Inflammatory macrophage treated with lipopolysaccharide for 4 hours (primary cell): ENCODE data around the gene GIGYF2.

ENCODE experiments used
- DNase-seq: peaks from one replicate; pipeline ENCODE4 v3.0.0-alpha.2; 2020

The GIGYF2 gene

DNA sequence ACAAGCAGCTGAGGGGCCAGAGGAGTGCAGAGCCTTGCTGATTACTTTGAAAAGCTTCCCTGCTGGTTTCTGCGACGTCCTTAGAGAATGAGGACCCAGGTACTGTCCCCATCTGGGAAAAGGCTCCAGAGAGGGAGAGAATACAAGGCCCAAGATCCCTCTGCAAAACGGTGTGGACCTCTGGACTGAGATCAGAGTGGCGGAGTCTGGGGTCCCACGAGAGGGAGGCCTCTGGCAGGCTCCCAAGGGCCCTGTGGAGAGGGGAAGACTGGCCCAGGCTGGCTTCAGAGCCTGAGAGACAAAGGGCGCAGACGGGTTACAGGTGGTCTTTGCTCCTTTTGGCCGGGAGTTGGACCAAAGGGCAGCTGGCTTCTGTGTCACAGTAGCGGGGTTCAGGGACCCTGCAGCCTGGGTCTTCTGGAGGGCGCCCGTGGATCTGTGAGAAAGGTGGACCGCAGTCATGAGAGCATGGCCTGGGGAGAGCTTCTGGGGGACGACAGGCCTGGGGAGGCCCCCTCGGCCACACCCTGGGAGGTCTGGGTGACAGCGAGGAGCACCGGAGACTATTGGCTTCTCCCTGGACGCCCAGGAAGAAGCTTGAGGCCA lies 173.7 kb downstream of the GIGYF2 start:
- DNase-seq: no peak

DNA sequence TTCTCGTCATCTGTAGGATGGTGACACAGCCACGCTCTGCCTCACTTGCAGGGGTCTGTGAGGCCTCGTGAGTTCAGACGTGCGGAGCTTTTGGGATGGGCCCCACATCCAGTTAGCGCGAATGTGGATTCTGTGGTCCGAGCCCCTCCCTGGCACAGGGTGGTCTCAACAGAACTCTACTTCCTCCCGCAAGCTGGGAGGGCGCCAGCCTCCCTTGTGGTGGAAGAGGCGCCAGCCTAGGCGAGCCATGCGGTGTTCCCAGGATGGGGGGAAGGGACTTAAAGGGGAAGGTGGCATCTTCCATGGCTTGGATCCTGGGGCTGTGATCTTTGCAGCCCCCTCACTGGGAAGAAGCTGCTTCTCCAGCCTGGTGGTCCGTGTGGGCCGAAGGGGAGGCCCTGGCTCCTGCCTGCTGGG lies 174.3 kb downstream of the GIGYF2 start:
- DNase-seq: no peak

DNA sequence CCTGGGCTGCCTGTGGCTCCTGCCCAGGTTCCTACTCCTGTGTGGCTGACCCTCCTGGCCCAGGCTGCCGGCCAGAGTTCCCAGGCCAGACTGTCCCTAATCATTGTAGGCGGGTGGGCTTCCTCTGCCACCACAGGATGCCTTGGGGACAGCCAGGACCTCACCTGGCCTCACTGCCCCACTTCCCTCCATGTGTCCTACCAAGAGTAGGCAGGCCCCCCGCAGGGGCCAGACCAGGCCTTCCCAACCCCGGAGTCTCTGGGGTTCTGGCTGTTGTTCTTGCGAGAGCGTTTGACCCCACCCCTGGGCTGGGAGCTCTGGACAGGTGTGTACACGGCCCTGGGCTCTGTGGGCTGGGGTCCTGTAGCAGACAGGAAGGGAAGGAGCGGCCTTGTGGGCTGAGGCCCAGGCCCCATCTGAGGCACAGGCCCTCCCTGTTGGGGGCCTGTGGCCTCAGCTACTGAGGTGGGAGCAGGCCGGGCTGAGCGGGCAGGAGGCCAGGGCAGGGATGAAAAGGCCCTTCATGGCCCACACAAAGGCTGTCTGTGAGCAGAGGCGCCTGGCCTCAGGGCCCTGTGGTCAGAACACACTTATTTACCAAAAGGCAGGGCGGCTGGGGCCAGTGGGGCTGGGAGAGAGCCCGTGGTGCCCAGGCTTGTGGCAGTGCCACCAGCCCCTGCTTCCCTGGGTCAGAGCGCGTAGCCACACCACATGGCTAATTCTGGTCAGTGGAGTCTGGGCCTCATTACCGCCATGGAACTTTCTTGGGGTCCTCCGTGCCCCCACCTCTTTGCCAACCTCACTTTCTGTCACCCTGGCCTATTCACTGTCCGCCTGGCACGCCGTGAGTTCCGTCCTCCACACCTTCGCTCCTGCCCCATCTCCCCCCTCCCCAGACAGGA lies 175.0 kb downstream of the GIGYF2 start:
- DNase-seq: no peak

DNA sequence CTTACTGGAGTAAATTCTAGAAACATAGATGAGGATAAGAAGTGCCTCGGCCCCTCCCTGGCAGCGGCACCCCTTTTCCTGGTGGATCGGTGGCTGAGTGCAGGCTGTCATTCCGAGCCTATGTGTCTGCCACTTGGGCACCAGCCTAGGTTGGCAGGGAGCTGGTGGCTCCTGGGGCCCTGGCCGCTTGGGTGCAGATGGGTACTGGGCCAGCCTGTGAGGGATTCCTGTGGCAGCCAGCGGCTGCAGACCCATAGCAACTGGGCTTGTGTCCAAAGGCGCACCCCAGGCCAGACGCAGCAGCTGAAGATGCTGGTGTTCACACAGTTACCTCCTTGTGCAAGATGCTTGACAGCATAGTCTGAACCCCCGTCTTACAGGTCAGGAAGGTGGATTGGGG lies 175.7 kb downstream of the GIGYF2 start:
- no peak for DNase-seq

DNA sequence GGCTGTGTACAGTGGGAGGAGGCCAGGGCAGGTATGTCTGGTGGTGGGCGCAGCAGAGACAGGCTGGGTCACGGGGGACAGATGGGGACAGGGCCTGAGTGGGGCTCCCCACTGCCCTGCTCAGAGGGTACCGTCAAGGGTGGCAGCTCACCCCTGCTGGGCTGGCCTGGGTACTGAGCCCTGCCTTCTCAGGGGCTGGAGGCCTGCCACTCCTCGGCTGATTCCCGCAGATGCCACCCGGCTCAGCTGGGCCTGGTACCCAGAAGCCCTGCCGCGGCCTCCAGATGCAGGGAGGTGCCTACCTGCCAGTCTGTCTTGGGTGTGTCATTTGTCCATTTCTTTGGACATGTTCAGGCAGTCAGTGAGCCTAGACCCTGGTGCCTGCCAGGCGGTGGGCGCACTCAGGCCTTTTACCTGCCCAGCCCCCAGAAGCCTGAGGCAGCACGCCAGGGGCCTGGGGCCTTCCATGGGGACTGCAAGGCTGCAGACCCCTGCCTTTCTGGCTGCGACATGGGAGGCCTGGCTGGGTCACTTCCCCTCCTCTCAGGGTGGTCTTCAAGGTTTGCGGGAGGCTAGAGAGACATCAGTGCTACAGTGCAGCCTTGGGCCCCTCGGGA lies 176.3 kb downstream of the GIGYF2 start:
- no peak for DNase-seq

DNA sequence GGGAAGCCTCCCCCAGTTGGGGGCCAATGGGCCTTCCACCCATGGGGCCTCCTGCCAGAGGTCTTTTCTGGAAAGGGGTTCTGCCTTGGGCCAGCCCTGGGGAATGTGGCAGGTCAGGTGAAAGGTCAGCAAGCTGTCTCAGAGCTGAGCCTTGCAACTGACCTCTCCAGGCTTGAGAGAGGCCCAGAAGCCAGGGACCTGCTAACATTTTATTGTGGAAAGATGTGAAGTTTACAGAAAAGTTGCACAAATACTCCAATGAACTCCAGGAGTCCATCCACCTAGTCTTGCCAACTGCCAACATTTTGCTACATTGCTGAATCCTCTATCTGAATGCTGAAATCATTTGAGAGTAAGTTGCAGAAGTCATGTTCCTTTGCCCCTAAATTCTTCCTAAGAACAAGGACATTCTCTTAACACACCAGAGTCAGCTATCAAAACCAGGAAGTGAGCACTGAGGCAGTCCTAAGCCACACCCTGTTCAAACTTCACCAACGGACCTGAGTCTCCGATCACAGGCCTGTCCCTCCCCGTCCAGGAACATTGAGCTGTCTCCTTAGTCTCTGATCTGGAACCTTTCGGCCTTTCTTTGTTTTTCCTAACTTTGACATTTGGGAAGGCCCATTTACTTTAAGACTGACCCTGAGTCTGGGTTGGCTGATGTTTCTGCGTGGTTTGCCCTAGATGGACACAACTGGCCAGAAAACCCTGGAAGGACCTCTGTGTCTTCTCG lies 176.9 kb downstream of the GIGYF2 start:
- peak; percentile 49 for DNase-seq

DNA sequence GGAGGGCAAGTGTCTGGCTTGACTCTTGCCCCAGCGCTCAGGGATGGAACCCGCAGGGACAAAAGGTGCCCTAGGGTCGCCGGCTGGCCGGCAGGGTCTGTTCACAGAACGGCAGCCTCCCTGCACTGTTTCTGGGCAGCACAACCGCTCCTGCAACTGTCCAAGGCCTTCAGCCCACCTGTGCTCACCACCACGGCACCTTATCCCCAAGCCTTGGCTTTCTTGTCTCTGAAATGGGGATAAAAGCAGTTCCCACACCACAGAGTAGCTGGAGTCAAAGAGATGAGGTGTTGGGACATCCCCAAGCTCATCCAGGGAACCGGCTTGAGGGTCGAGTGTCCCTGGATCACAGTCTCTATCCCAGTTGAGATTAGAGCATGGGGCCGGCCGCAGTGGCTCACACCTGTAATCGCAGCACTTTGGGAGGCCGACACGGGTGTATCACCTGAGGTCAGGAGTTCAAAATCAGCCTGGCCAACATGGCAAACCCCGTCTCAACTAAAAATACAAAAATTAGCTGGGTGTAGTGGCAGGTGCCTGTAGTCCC lies 177.6 kb downstream of the GIGYF2 start:
- DNase-seq: no peak

DNA sequence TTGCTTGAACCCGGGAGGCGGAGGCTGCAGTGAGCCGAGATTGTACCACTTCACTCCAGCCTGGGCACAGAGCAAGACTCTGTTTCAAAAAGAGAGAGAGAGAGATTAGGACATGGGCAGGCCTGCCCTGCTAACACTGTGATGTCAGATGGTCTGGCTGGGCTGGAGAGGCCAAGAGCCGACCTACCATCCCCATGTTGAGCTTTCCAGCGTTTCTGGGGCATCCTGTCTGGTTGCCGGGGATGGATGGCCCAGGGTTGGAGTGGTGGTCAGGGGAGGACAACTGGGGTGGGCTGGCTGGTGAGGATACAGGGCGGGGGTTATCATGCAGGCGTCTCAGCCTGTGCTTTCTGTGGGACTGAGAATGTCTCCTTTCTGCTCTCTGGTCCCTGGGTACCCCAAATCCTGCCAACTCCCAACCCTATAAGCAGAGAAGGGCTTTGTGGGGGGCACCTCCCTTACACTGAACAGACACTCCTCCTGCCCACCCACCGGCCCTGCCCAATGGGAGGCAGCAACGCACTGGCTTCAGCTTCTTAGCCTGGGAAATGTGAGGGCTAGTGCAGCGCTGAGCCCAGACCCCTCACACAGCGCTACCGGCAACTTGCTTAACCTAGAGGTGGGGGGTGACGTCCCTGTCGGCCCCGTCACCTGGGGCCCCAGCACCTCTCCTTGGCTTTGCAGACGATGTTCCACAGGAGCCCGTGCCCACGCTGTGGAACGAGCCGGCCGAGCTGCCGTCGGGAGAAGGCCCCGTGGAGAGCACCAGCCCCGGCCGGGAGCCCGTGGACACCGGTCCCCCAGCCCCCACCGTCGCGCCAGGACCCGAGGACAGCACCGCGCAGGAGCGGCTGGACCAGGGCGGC lies 178.4 kb downstream of the GIGYF2 start:
- DNase-seq: no peak

DNA sequence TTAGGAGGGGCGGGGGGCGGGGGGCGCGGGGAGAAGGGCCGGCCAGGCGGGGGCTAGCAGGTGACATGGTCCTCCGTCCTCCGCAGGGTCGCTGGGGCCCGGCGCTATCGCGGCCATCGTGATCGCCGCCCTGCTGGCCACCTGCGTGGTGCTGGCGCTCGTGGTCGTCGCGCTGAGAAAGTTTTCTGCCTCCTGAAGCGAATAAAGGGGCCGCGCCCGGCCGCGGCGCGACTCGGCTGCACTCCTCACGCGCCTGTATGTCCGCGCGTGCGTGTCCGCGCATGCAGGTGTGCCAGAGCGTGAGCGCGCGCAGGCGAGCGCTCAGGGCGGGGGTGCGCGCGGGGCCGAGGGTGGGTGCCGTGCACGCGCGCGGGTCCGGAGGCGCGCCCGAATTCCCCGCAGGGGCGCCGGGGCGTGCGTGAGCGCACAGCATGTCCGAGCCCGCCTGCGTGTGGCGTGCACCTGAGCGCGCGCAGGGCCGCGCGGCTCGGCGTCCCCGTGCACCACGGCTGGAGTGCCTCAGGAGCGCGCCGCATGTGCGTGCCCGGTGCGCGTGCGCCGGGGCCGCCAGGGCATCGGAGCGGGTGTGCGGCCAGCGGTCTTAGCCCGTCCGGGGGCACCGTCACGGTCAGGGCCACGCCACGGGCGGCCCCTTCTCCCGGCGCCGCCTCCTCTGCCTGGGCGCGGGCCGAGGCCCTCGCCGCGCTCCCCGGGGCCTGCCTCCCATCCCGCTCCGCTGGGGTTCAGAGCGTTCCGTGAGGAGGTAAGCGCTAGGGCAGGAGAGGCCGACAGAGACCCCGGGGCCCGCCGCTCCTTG lies 179.2 kb downstream of the GIGYF2 start:
- DNase-seq: peak; percentile 4

DNA sequence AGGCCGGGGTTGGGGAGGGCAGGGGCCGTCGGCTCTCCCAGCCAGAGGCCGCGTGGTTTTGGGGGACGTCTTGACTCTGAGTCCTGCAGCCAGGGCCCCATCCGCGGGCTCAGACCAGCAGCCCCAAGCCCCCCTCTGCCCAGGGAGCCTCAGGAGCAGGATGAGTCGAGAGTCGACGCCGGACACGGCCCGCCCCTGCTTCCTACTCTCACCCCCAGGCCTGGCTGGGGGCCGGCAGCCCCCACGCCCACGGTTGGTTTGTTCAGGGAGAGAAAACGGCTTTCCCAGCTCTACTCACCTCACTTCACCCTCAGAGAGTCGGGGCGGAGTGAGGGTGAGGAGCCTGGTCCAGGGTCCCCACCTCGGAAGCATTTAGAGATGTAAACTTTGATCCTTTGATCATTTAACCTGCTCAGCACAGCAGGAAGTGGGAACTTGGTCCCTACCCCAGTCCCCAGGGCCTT lies 179.9 kb downstream of the GIGYF2 start:
- no peak for DNase-seq

DNA sequence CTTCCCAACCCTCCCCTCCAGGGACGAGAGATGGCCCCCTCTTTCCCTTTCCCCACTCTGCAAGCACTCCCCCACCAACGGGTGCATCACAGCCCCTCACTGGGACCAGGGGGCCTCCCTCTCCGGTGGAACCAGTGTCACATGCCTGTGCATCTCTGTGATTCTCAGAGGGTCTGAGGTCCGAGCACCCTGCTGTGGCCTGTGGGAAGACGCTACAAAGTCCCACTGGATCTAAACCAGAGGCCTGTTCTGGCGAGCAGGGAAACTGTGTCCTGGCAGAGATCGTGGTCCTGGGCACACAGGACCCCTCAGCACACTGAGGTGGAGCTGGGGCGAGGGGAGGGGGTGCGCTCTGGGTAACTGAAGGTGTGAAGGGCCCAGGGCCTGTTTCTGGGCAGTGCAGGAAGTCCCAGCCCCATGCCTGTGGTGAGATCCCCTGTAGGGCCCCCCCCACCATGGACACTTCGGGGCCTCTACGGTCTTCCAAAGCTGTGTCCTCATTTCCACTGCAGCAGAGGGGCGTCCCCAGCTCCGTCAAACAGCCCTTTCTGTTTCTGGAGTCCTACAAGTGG lies 180.9 kb downstream of the GIGYF2 start:
- no peak for DNase-seq

DNA sequence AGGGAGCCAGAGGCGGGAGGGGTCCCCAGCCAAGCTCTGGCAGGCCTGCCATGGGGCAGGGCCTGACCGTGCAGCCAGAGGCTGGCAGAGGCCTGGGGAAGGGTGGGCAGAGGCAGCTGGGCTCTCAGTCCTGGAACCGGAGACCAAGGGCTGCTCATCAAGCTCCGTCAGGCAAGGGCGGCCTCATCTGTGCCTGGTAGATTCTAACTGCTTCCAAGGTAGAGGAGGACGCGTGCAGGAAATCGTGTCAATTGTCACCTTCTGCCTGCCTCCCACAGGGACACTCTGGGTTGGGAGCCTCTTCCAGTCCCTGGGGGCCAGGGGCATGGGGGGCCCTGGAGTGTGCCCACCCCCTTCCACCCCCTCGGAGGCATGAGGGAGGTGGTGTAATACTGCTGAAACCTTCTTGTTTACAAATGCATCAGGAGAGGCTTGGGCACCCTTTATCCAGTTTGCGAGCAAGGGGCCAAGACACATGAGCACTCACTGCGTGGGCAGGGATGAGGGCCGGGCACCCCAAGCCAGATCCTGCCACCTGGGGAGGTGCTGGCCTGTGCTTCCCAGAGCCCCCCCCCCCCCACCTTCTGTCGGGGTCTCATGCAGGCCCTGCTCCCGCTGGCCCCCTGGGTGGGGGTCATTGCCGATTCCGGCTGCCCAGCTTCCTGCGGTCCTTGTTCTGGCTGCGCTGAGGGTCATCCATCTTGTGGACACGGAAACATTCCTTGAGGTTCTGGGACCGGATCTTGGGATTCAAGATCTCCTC lies 181.9 kb downstream of the GIGYF2 start:
- no peak for DNase-seq

DNA sequence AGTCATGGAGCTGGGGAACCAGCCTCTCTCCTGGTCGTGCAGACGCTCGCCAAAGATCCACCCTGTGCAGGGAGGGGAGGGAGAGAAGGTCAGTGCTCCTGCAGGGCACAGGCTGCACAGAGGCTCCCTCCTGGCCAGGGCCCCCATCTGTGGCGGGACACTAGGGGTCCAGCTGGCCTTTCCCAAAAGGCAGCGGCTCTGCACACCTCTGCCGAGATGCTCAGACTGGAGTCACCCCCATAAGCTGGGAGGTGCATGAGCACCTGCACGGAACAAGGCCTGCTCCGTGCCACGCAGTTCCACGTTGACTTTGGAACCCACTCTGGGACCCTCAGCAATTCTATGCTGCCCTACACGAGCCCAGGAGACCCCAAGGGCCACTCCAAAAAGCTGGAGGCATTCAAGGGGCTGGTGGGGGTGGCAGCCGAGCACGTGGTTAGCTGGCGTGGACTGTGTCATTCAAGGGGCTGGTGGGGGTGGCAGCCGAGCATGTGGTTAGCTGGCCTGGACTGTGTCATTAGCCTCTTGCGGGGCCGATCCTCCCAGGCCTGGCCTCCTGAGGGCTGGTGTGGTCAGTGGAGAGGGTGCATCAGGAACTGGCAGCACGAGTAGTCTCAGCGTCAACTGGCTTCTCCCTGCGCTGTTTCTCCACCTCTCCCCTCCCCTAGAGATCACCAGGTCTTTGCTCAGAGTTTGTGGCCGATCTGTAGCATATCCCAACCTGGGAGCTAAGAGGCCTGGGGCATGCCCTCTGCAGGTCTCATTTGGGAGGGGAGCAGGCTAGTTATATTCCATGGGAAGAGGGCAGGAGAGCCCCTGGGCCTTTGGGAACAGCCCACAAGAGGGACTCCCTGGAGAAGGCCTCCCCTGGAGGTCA lies 182.7 kb downstream of the GIGYF2 start:
- DNase-seq: no peak

DNA sequence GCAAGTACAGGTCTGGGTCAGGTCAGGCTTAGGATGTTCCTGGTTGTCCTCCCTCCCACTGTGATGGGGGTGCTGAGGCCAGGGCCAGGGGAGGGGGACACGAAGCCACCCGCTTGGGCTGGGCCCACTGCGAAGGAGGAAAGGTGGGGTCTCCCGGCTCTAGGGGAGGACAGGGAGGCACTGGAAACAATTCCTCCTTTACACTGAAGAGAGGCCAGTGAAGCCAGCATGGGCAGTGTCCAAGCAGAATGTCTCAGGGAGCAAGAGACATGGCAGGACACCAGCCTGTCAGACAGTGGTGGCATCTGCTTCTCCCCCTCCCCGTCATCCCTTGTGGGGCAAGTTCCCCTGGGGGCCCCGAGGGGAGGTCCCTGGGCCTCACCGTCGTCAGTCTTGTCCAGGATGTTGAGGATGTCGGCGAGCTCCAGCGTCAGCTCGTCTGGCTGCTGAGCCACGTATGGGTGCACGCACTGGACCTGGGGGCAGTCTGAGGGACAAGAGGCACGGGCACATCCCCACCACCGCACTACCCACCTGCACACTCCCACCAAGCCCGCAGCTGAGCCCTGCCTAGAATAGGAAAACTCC lies 183.7 kb downstream of the GIGYF2 start:
- DNase-seq: no peak

DNA sequence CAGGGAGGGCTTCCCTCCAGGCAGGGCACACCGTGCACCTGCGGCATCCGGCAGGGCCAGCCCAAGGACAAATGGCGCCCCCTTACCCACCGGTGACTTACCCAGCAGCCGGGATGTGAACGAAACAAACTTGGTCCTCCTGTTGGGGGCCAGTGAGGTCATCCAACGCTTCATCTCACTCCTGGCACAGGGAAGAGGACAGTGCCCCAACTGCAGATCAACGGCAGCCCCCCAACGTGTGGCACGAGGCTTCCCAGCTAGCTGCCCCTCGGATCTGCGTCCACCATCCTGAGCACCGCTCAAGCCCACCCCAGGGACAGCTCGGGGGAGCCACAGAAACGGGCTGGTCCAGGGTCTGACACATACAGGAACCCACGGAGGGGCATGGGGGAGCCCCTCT lies 185.0 kb downstream of the GIGYF2 start:
- DNase-seq: no peak

DNA sequence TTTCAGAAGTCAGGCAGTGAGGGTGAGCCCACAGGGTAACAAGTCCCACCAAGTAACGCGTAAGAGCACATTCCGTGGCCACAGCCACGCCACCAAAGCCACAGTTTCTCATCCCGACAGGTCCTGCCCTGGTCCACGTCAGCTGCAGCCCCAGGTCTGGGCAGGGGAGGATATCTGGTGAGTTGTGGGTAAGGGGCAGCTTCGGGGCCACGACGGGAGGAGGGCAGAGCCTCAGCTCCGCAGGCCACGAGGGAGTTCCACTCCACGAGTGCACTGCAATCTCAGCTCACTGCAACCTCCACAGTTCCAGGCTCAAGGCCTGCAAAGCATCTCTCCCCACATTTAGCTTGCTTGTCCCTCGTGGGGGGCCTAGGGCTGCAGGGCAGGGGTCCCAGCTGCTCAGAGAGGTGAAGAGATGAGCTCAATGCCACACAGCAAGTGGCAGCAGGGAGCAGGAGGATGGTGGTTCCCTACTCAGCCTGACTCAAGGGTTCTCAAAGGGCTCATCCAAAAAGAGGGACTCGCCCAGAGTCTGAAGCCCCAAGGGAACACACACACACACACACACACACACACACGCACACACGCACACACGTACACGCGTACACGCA lies 185.5 kb downstream of the GIGYF2 start:
- no peak for DNase-seq

DNA sequence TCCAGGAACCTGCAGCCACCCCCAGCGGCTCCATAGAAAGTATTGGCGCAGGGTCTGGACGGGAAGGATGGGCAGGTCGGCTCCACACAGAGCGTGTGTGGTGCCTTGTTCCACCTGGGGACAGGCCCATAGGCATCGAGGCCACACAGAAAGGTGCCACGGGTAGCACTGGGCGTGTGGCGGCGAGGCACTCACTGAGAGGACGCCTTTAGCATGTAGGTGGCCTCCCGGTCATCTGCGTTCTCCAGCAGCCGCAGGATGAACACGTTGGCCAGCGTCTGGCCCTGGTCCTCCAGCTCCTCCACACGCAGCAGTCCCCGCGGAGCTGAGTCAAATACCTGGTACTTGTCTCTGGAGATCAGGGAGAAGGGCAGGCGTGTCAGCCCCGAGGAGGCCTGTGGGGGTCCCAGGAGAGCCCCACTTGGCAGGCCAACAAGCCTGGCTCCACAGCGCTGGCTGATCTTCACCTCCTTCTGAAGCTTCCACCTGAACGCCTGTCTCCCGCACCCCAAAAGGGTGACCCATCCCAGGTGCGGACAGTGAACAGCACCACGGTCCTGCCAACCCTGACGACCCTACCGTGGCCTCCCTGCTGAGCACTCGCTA lies 186.1 kb downstream of the GIGYF2 start:
- no peak for DNase-seq
